Stimulated activated memory B cell treated with anti-CD40 and anti-IgM and Interleukin-4, amounts not matched to agents 10 μg/mL and 1 μg/mL and 100 μg/mL, for 72 hours (primary cell): Measurements from ENCODE around the gene GPI.
A peak's percentile ranks its signal among the peaks of the same experiment; 100 is the strongest.
"Not testable (repeated sequence)": the region's sequence is repeated elsewhere in the genome, so short reads cannot be mapped to it uniquely, and the experiment has no call there.

Experiments
- ATAC-seq: fragments of 150-1000 bp; cut with Tn5 transposase; 2 replicates; pipeline ENCODE4 v1.10.0; 2021
- H3K27ac Mint-ChIP-seq: one replicate; pipeline ENCODE4 v1.8.0; 2022; ENCODE audit warnings: mild to moderate bottlenecking, mixed read lengths
- H3K27me3 Mint-ChIP-seq: one replicate; pipeline ENCODE4 v1.8.0; 2022; ENCODE audit warnings: mixed read lengths
- H3K36me3 Mint-ChIP-seq: one replicate; pipeline ENCODE4 v1.8.0; 2022; ENCODE audit warnings: mixed read lengths
- H3K4me1 Mint-ChIP-seq: one replicate; pipeline ENCODE4 v1.8.0; 2022; ENCODE audit warnings: mixed read lengths
- H3K4me3 Mint-ChIP-seq: one replicate; pipeline ENCODE4 v1.8.0; 2022; ENCODE audit warnings: mild to moderate bottlenecking, moderate library complexity, mixed read lengths
- H3K9me3 Mint-ChIP-seq: one replicate; pipeline ENCODE4 v1.8.0; 2022; ENCODE audit warnings: mixed read lengths

Gene GPI

GRCh38 chr19:34330596-34330995, 34.4 kb upstream of the GPI start:
- H3K27ac Mint-ChIP-seq: not testable (repeated sequence)

GRCh38 chr19:34331596-34331995, 33.4 kb upstream of the GPI start:
- H3K9me3 Mint-ChIP-seq, ATAC-seq, H3K4me3 Mint-ChIP-seq, H3K4me1 Mint-ChIP-seq, H3K27me3 Mint-ChIP-seq: not testable (repeated sequence)
- Mint-ChIP-seq H3K27ac (peak overlapping the region; percentile 40), H3K36me3 (peaks cover 45% of the 10 kb centered on the region)

More at GRCh38 chr19:34330596-34330995, 34.4 kb upstream of the GPI start:
- not testable (repeated sequence) for H3K4me3 Mint-ChIP-seq, H3K27me3 Mint-ChIP-seq, H3K9me3 Mint-ChIP-seq, ATAC-seq, H3K4me1 Mint-ChIP-seq
- peaks cover 50% of the 10 kb centered on the region for H3K36me3 Mint-ChIP-seq

GRCh38 chr19:34332027-34332760, 32.8 kb upstream of the GPI start:
- peaks cover 45% of the 10 kb centered on the region for H3K36me3 Mint-ChIP-seq
- peak overlapping the region; percentile 40 for H3K27ac Mint-ChIP-seq
- H3K9me3 Mint-ChIP-seq: no peaks in the 10 kb centered on the region
- H3K4me1 Mint-ChIP-seq: peaks cover 4% of the 10 kb centered on the region
- no peak for ATAC-seq
- no peak overlapping the region for H3K4me3 Mint-ChIP-seq
- no peaks in the 10 kb centered on the region for H3K27me3 Mint-ChIP-seq

- Mint-ChIP-seq H3K36me3 (peaks cover 51% of the 10 kb centered on the region), H3K9me3 (no peaks in the 10 kb centered on the region), H3K27me3 (no peaks in the 10 kb centered on the region), H3K27ac (no peak overlapping the region), H3K4me1 (peaks cover 6% of the 10 kb centered on the region), H3K4me3 (no peak overlapping the region)
- ATAC-seq: no peak
These were observed 29.1 kb upstream of the GPI start for GRCh38 chr19:34335914-34336313.

- peaks cover 6% of the 10 kb centered on the region for H3K4me1 Mint-ChIP-seq
- no peak overlapping the region for H3K27ac Mint-ChIP-seq
- H3K27me3 Mint-ChIP-seq: no peaks in the 10 kb centered on the region
- no peaks in the 10 kb centered on the region for H3K9me3 Mint-ChIP-seq
- H3K36me3 Mint-ChIP-seq: peaks cover 49% of the 10 kb centered on the region
- H3K4me3 Mint-ChIP-seq: no peak overlapping the region
- no peak for ATAC-seq
These were observed 28.2 kb upstream of the GPI start for GRCh38 chr19:34336781-34337271.

GRCh38 chr19:34337739-34338138, 27.3 kb upstream of the GPI start:
- H3K9me3 Mint-ChIP-seq: no peaks in the 10 kb centered on the region
- no peak for ATAC-seq
- no peaks in the 10 kb centered on the region for H3K27me3 Mint-ChIP-seq
- no peak overlapping the region for H3K27ac Mint-ChIP-seq
- no peak overlapping the region for H3K4me3 Mint-ChIP-seq
- H3K36me3 Mint-ChIP-seq: peaks cover 50% of the 10 kb centered on the region
- H3K4me1 Mint-ChIP-seq: peaks cover 6% of the 10 kb centered on the region

- H3K4me1 Mint-ChIP-seq: peaks cover 9% of the 10 kb centered on the region
- ATAC-seq: no peak
- H3K9me3 Mint-ChIP-seq: no peaks in the 10 kb centered on the region
- no peaks in the 10 kb centered on the region for H3K27me3 Mint-ChIP-seq
- peaks cover 61% of the 10 kb centered on the region for H3K36me3 Mint-ChIP-seq
- H3K27ac Mint-ChIP-seq: no peak overlapping the region
- no peak overlapping the region for H3K4me3 Mint-ChIP-seq
These were observed 22.9 kb upstream of the GPI start for GRCh38 chr19:34341935-34342680.

DNA sequence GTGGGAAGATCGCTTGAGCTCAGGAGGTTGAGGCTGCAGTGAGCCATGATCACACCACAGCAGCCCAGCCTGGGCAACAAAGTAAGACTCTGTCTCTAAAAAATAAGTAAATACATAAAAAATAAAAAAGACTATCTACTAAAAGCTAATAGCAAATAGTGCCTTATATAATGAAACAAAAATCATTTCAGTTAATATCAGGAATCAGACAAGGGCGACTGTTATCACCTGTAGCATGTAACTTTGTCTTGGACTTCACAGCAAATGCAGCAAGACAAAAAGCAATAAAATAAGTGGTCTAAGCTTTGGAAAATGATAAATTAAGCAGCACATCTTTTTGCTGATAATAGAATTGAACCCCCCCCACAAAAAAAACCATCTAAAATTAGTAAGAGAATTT, 21.2 kb upstream of the GPI start:
- Mint-ChIP-seq H3K36me3 (peaks cover 50% of the 10 kb centered on the region), H3K27ac (no peak overlapping the region), H3K9me3 (no peaks in the 10 kb centered on the region), H3K4me1 (peaks cover 6% of the 10 kb centered on the region), H3K4me3 (no peak overlapping the region), H3K27me3 (no peaks in the 10 kb centered on the region)
- ATAC-seq: no peak

DNA sequence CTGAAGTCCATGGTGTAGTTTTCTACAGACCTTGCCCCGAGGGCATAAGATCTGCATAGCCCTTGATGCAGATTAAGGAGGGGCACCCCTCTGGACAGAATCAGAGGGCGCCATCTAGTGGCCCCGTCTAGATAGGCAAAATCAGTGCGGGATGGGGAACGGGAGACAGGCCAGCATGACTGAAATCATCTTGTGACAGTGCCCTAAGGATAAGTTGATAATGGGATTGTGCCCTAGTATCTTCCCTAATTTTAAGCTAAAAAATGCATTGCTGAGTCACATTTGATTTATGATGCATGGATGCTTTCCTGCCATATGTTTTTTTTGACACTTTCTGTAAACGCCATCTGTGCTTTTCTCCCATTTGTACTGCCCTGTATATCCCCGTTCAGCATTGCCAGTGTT, 19.0 kb upstream of the GPI start:
- Mint-ChIP-seq H3K4me3 (no peak overlapping the region), H3K27me3 (no peaks in the 10 kb centered on the region), H3K4me1 (peaks cover 6% of the 10 kb centered on the region), H3K27ac (no peak overlapping the region), H3K36me3 (peaks cover 51% of the 10 kb centered on the region), H3K9me3 (no peaks in the 10 kb centered on the region)
- ATAC-seq: peak; percentile 75

GRCh38 chr19:34347561-34348165, 17.3 kb upstream of the GPI start:
- no peak for ATAC-seq
- peaks cover 6% of the 10 kb centered on the region for H3K4me1 Mint-ChIP-seq
- no peaks in the 10 kb centered on the region for H3K9me3 Mint-ChIP-seq
- H3K4me3 Mint-ChIP-seq: no peak overlapping the region
- H3K36me3 Mint-ChIP-seq: peaks cover 37% of the 10 kb centered on the region
- no peaks in the 10 kb centered on the region for H3K27me3 Mint-ChIP-seq
- no peak overlapping the region for H3K27ac Mint-ChIP-seq

DNA sequence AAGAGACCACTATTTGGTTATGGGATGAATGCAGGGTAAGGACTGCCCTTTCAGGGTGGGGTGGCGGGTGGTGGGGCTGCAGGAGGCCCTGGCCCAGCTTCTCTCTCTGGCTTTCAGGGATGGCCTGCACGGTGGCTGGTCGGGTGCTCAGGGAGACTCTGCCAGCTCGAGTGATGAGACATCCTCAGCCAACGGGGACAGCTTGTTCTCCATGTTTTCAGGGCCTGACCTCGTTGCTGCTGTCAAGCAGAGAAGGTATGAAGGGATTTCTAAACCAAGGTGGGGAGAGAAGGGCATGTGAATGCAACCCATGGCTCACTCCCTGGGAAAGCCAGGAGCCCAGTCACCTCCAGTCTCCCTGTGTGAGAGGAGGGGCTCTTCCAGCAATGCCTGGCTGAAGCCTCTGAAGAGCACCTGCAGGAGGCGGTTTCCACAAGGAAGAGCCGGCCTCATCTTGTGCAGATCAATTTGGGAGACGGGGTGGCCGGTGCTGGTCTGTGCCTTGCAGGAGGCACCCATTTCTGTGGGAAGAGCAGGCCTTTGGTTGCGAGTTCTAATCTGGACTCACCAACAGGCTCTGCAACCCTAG, 16.0 kb upstream of the GPI start:
- Mint-ChIP-seq H3K36me3 (peaks cover 29% of the 10 kb centered on the region), H3K27me3 (no peaks in the 10 kb centered on the region), H3K4me1 (peaks cover 6% of the 10 kb centered on the region), H3K9me3 (no peaks in the 10 kb centered on the region), H3K27ac (no peak overlapping the region), H3K4me3 (no peak overlapping the region)
- no peak for ATAC-seq

GRCh38 chr19:34350161-34350561, 14.8 kb upstream of the GPI start:
- Mint-ChIP-seq H3K9me3 (no peaks in the 10 kb centered on the region), H3K36me3 (peaks cover 29% of the 10 kb centered on the region), H3K4me1 (peaks cover 6% of the 10 kb centered on the region), H3K27ac (no peak overlapping the region), H3K4me3 (no peak overlapping the region), H3K27me3 (no peaks in the 10 kb centered on the region)
- ATAC-seq: no peak

- Mint-ChIP-seq H3K36me3 (peaks cover 20% of the 10 kb centered on the region), H3K27me3 (no peaks in the 10 kb centered on the region), H3K9me3 (no peaks in the 10 kb centered on the region), H3K27ac (no peak overlapping the region), H3K4me1 (peaks cover under 1% of the 10 kb centered on the region), H3K4me3 (no peak overlapping the region)
- no peak for ATAC-seq
These were observed 13.6 kb upstream of the GPI start for GRCh38 chr19:34351382-34351826.

- peaks cover 13% of the 10 kb centered on the region for H3K4me1 Mint-ChIP-seq
- ATAC-seq: no peak
- H3K27me3 Mint-ChIP-seq: no peaks in the 10 kb centered on the region
- H3K9me3 Mint-ChIP-seq: no peaks in the 10 kb centered on the region
- no peak overlapping the region for H3K4me3 Mint-ChIP-seq
- peaks cover 20% of the 10 kb centered on the region for H3K36me3 Mint-ChIP-seq
- H3K27ac Mint-ChIP-seq: no peak overlapping the region
These were observed 11.4 kb upstream of the GPI start for GRCh38 chr19:34353546-34353945.

DNA sequence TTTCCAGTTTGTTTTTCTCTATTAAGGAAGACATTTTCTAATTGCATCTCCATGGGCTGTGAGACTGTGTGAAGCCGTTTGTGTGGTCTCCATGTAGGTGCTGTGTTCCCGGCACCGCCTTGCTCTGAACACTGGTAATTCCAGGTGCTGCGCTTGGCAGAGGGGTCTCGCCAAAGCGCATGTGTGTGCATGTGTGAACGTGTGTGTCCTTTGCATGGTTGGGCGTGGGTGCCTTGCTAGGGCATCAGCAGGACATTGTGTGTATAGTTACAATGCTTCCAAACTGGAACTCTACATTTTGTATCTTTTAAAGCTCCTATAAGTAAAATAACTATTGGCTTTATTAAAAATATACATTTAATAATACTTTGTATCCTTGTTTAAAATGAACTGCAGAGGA, 9.8 kb upstream of the GPI start:
- Mint-ChIP-seq H3K4me1 (peaks cover 27% of the 10 kb centered on the region), H3K27me3 (no peaks in the 10 kb centered on the region), H3K36me3 (peaks cover 9% of the 10 kb centered on the region), H3K27ac (no peak overlapping the region), H3K9me3 (no peaks in the 10 kb centered on the region), H3K4me3 (no peak overlapping the region)
- no peak for ATAC-seq
